HepG2 (cell line): ENCODE data around the gene RABGAP1. TPM values are rescaled to one million over a fixed set of nuclear protein-coding genes. Genes with fewer than 3 reads are reported as not detected.

ENCODE experiments used
- ARNT ChIP-seq: fragments of 450-650 bp; IDR thresholded peaks from 2 replicates; pipeline ENCODE4 v1.6.1; 2017
- BHLHE40 ChIP-seq: IDR thresholded peaks from 2 replicates; pipeline ENCODE4 v1.6.1; 2011; ENCODE audit warnings: low read length, improper control_type of control experiment
- CC2D1A ChIP-seq: sonication (generic); formaldehyde crosslinking; IDR thresholded peaks from 2 replicates; pipeline ENCODE4 v1.8.1; 2023; ENCODE audit warnings: mild to moderate bottlenecking, missing genetic modification reagents
- CEBPB ChIP-seq: IDR thresholded peaks from 2 replicates; pipeline ENCODE4 v1.6.1; 2011; ENCODE audit warnings: low read depth, low read length, improper control_type of control experiment, borderline replicate concordance
- EHMT2 ChIP-seq: fragments of 200-600 bp; sonication (generic); IDR thresholded peaks from 2 replicates; pipeline ENCODE4 v1.7.0; 2017; ENCODE audit warnings: antibody characterized with exemption, low read depth, low read length, borderline replicate concordance
- HOXA9 ChIP-seq: sonication (generic); formaldehyde crosslinking; IDR thresholded peaks from 2 replicates; pipeline ENCODE4 v1.8.1; 2022; ENCODE audit warnings: missing genetic modification reagents, mild to moderate bottlenecking, moderate library complexity, borderline replicate concordance
- ISL2 ChIP-seq: sonication (generic); formaldehyde crosslinking; IDR thresholded peaks from 2 replicates; pipeline ENCODE4 v1.5.0; 2020; ENCODE audit warnings: missing genetic modification reagents
- KMT2A ChIP-seq: sonication (generic); formaldehyde crosslinking; IDR thresholded peaks from 2 replicates; pipeline ENCODE4 v1.4.0; 2020; ENCODE audit warnings: missing genetic modification reagents
- MAF1 ChIP-seq: sonication (generic); formaldehyde crosslinking; IDR thresholded peaks from 2 replicates; pipeline ENCODE4 v1.5.0; 2020; ENCODE audit warnings: missing genetic modification reagents, borderline replicate concordance
- MTF1 ChIP-seq: sonication (generic); formaldehyde crosslinking; IDR thresholded peaks from 2 replicates; pipeline ENCODE4 v1.5.0; 2020; ENCODE audit warnings: missing genetic modification reagents
- NR2F6 ChIP-seq, 2 experiments: IDR thresholded peaks; 2 replicates each; pipeline ENCODE4 v1.6.1; 2016; ENCODE audit warnings: antibody characterized with exemption in 1 of 2, mild to moderate bottlenecking in 1 of 2
- REPIN1 ChIP-seq: sonication (generic); formaldehyde crosslinking; IDR thresholded peaks from 2 replicates; pipeline ENCODE4 v1.8.0; 2022; ENCODE audit warnings: missing genetic modification reagents, low read depth, mild to moderate bottlenecking, borderline replicate concordance
- SMARCE1 ChIP-seq: fragments of 450-650 bp; IDR thresholded peaks from 2 replicates; pipeline ENCODE4 v1.6.1; 2017; ENCODE audit warnings: borderline replicate concordance
- SPEN ChIP-seq: sonication (generic); formaldehyde crosslinking; IDR thresholded peaks from 2 replicates; pipeline ENCODE4 v1.5.1; 2020; ENCODE audit warnings: low read depth, mild to moderate bottlenecking, missing genetic modification reagents
- TCF7 ChIP-seq: sonication (generic); IDR thresholded peaks from 2 replicates; pipeline ENCODE4 v1.6.1; 2016; ENCODE audit warnings: antibody characterized with exemption, low read depth
- ZBTB39 ChIP-seq: sonication (generic); formaldehyde crosslinking; IDR thresholded peaks from 2 replicates; pipeline ENCODE4 v1.5.0; 2020; ENCODE audit warnings: missing genetic modification reagents
- ZC3H13 ChIP-seq: sonication (generic); formaldehyde crosslinking; IDR thresholded peaks from 2 replicates; pipeline ENCODE4 v1.8.1; 2023; ENCODE audit warnings: mild to moderate bottlenecking, missing genetic modification reagents, moderate library complexity
- ZNF557 ChIP-seq: sonication (generic); formaldehyde crosslinking; IDR thresholded peaks from 2 replicates; pipeline ENCODE4 v1.4.0; 2020; ENCODE audit warnings: missing genetic modification reagents
- ZNF703 ChIP-seq: sonication (generic); formaldehyde crosslinking; IDR thresholded peaks from 2 replicates; pipeline ENCODE4 v1.5.1; 2020; ENCODE audit warnings: missing genetic modification reagents, mild to moderate bottlenecking, moderate library complexity, borderline replicate concordance
- ZNF775 ChIP-seq: sonication (generic); formaldehyde crosslinking; IDR thresholded peaks from 2 replicates; pipeline ENCODE4 v1.4.0; 2020; ENCODE audit warnings: missing genetic modification reagents, mild to moderate bottlenecking, moderate library complexity, borderline replicate concordance
- ZNF776 ChIP-seq: sonication (generic); formaldehyde crosslinking; IDR thresholded peaks from 2 replicates; pipeline ENCODE4 v1.4.0; 2020; ENCODE audit warnings: mild to moderate bottlenecking, missing genetic modification reagents
- polyA plus RNA-seq, 8 experiments: library from polyadenylated mRNA; depleted of rRNA in 3 of 8; stranded (reverse) in 7 of 8; unstranded in 1 of 8; fragments of >200 nt; fragmentation: Illumina TruSeq in 4 of 8; extraction: Trizol in 4 of 8; gene quantifications; 2 replicates each; pipeline versions ENCODE4 v1.2.1 to v1.2.3, GENCODE V29; 2011 to 2016; ENCODE audit warnings: low read depth in 4 of 8, missing spikeins in 1 of 8, mixed read lengths in 1 of 8; ENCODE audit not compliant: insufficient read depth in 1 of 8
- total RNA-seq, 5 experiments: library from RNA; depleted of rRNA; stranded (reverse); fragments of >200 nt; fragmentation: Illumina TruSeq; extraction: Trizol; gene quantifications; 2 replicates each; pipeline ENCODE4 v1.2.3, GENCODE V29; 2016; ENCODE audit warnings: low read depth in 1 of 5
- TF ChIP-seq, protein P1 (sequence below): sonication (generic); formaldehyde crosslinking; IDR thresholded peaks from 2 replicates; pipeline ENCODE4 v1.5.0; 2020; ENCODE audit warnings: missing genetic modification reagents
- TF ChIP-seq, protein P2 (sequence below): sonication (generic); formaldehyde crosslinking; IDR thresholded peaks from 2 replicates; pipeline ENCODE4 v1.5.0; 2020; ENCODE audit warnings: missing genetic modification reagents
- TF ChIP-seq, protein P3 (sequence below): sonication (generic); IDR thresholded peaks from 2 replicates; pipeline ENCODE4 v1.6.1; 2016; ENCODE audit warnings: low read depth, borderline replicate concordance
- TF ChIP-seq, protein P4 (sequence below): sonication (generic); formaldehyde crosslinking; IDR thresholded peaks from 2 replicates; pipeline ENCODE4 v1.4.0; 2020; ENCODE audit warnings: missing genetic modification reagents

Gene RABGAP1
- total and polyA plus RNA-seq, 2 of the 13 experiments (the other 11 are each of a cell fraction or from before 2014, with no cell fraction given), result 19.1 to 19.3 TPM

- TF ChIP-seq NR2F6 (IDR thresholded peaks at IDR 0.05) (peak; percentile 77), NR2F6 (CRISPR knock-in tag; IDR thresholded peaks at IDR 0.05) (no peak; the same call in 1 of the 2 replicates), ZBTB39 (peak; percentile 84; the same call in 1 of the 2 replicates), ARNT (no peak), MAF1 (no peak), HOXA9 (no peak), ISL2 (peak; percentile 94), BHLHE40 (no peak), MTF1 (CRISPR knock-in tag) (no peak), KMT2A (CRISPR knock-in tag) (no peak), EHMT2 (no peak), ZNF776 (CRISPR knock-in tag) (no peak), ZNF775 (no peak), REPIN1 (CRISPR knock-in tag) (no peak), ZNF557 (CRISPR knock-in tag) (no peak), CC2D1A (no peak), ZC3H13 (CRISPR knock-in tag) (no peak), ZNF703 (CRISPR knock-in tag) (no peak), TCF7 (peak; percentile 87), SPEN (CRISPR knock-in tag) (no peak), CEBPB (0 out of 2 replicates have a peak, but pooled peaks have one; percentile 23), SMARCE1 (peak; percentile 92)
- TF ChIP-seq, protein P1, sequence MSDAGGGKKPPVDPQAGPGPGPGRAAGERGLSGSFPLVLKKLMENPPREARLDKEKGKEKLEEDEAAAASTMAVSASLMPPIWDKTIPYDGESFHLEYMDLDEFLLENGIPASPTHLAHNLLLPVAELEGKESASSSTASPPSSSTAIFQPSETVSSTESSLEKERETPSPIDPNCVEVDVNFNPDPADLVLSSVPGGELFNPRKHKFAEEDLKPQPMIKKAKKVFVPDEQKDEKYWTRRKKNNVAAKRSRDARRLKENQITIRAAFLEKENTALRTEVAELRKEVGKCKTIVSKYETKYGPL (CRISPR knock-in tag), result no peak
- TF ChIP-seq, protein P2, sequence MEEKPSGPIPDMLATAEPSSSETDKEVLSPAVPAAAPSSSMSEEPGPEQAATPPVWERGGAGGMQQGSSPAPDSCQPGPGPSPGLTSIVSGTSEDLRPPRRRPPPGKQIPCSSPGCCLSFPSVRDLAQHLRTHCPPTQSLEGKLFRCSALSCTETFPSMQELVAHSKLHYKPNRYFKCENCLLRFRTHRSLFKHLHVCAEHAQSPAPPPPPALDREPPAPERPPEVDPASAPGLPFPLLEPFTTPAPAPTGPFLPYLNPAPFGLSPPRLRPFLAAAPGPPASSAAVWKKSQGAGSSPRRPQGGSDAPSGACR (CRISPR knock-in tag), result no peak
- TF ChIP-seq, protein P3, sequence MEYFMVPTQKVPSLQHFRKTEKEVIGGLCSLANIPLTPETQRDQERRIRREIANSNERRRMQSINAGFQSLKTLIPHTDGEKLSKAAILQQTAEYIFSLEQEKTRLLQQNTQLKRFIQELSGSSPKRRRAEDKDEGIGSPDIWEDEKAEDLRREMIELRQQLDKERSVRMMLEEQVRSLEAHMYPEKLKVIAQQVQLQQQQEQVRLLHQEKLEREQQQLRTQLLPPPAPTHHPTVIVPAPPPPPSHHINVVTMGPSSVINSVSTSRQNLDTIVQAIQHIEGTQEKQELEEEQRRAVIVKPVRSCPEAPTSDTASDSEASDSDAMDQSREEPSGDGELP, result peak; percentile 85
- TF ChIP-seq, protein P4, sequence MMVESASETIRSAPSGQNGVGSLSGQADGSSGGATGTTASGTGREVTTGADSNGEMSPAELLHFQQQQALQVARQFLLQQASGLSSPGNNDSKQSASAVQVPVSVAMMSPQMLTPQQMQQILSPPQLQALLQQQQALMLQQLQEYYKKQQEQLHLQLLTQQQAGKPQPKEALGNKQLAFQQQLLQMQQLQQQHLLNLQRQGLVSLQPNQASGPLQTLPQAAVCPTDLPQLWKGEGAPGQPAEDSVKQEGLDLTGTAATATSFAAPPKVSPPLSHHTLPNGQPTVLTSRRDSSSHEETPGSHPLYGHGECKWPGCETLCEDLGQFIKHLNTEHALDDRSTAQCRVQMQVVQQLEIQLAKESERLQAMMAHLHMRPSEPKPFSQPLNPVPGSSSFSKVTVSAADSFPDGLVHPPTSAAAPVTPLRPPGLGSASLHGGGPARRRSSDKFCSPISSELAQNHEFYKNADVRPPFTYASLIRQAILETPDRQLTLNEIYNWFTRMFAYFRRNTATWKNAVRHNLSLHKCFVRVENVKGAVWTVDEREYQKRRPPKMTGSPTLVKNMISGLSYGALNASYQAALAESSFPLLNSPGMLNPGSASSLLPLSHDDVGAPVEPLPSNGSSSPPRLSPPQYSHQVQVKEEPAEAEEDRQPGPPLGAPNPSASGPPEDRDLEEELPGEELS (CRISPR knock-in tag), result peak; percentile 95
Measured at GRCh38 chr9:123087359-123087888, 146.6 kb downstream of the RABGAP1 start (continued).
